ENCODE results near the gene ASCC2.

DNA sequence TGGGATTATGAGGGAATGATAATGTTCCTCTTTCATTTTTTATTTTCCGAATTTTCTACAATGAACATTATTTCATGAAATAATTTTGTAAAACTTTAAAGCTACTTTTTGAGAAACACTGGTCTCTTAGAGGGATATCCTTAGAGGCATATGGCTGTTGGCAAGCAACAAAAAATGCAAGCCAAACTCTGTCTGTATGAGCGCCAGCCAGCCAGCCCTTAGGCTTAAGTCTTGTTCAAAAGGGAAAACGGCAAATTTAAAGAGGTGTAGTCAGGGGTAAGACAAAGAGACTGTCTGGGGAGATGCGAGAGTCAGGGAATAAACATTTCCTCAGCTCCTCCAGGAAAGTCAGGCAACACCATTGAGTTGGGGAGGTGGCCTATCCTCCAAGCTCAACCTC lies 22.5 kb downstream of the ASCC2 start:
- no peak for TF ChIP-seq CTCF (conservative IDR thresholded peaks at IDR 0.05; ENCODE audit: low read depth, low read length)
- TF ChIP-seq EZH2 (IDR thresholded peaks at IDR 0.05; ENCODE audit: borderline replicate concordance, low read depth, low read length, poor library complexity, severe bottlenecking): no peak
